HS-5 (cell line): ENCODE data around the gene PASD1.
"Not testable (repeated sequence)": the region's sequence is repeated elsewhere in the genome, so short reads cannot be mapped to it uniquely, and the experiment has no call there.

Source experiments
- DNase-seq: peaks from one replicate; pipeline ENCODE4 v3.0.0-alpha.2; 2012; ENCODE audit warnings: low read depth

The PASD1 gene

GRCh38 chrX:151563449-151563848, at the start of gene PASD1:
Gene PASD1, plus strand, starts transcription at chrX:151563675. Its CDS starts 37,879 bp downstream, at chrX:151601554.
- DNase-seq: no peak

DNA sequence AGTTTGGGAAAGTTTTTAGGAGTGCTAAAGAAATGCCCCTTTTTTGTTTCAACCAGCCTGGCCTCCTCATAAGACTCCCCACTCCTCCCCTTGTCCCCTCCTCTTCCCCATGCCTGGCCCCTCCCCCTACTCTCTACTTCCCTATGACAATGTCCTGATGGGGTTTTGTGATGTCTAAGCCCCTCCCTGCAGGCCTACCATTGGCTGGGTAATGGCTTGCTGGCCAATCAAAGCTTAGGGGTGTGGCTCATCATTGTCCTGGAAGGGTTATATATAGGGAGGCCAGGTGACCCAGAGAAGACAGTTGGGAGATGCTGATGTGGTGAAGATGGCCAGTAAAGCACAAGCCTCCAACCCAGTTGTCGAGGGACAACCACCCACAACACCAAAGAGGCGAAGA, 48.2 kb upstream of the PASD1 start:
- DNase-seq: no peak

- DNase-seq: no peak
These were observed 46.8 kb upstream of the PASD1 start for GRCh38 chrX:151516538-151517187.

- DNase-seq: no peak
These were observed 46.1 kb upstream of the PASD1 start for GRCh38 chrX:151517421-151517820.

DNA sequence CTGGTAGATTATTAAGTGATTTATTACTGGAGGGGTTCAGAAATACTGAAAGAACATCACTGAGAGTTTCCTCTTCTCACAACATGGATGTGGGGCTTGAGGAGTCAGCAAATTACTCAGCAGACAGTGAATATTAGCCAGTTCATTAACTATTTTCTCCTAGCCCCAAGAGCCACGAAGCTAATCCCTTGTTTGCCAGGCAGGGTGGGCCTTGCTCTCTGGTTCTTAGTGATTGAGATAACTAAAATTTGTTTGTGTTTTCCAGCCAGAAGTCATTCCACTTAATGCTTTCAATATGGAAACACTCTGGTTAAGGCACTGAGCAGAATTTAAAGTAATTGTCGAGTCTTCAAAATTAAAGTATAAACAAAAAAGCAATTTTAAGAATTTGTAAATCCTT, 40.1 kb upstream of the PASD1 start:
- DNase-seq: no peak

DNA sequence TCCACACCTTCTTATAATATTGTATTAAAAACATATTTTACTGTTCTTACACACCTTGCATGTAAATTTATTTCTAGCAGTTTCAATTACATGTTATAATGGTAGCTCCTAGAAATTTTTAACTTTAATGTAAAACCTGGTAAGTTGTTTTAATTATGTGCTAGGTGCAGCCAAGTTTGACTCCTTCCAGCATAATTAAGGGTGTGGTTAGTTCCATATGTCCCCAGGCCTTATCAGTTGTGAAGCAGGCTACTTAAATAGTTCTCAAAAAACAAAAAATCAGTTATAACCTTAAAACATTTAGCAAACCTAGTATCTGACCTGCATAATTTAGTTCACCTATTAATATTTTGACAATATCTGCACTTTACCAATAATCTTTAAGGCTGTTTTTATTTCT, 26.9 kb upstream of the PASD1 start:
- no peak for DNase-seq

DNA sequence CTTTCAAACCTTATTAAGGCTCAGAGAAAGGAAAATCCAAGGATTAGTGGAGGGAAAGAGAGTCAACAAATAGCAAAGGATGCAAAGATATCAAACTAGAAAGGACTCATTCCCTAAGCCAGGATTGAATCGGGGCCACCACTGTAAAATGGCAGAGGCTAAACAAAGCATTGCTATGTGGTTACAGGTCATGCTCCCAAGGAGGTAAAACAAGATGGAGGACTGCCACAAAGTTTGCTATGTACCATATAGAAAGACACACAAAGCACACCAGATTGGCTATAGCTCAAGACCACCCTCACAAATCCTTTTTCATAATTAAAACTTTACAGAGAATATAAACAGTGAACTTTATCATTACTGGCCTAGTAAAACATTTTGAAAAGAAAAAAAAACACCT, 25.9 kb upstream of the PASD1 start:
- DNase-seq: no peak

DNA sequence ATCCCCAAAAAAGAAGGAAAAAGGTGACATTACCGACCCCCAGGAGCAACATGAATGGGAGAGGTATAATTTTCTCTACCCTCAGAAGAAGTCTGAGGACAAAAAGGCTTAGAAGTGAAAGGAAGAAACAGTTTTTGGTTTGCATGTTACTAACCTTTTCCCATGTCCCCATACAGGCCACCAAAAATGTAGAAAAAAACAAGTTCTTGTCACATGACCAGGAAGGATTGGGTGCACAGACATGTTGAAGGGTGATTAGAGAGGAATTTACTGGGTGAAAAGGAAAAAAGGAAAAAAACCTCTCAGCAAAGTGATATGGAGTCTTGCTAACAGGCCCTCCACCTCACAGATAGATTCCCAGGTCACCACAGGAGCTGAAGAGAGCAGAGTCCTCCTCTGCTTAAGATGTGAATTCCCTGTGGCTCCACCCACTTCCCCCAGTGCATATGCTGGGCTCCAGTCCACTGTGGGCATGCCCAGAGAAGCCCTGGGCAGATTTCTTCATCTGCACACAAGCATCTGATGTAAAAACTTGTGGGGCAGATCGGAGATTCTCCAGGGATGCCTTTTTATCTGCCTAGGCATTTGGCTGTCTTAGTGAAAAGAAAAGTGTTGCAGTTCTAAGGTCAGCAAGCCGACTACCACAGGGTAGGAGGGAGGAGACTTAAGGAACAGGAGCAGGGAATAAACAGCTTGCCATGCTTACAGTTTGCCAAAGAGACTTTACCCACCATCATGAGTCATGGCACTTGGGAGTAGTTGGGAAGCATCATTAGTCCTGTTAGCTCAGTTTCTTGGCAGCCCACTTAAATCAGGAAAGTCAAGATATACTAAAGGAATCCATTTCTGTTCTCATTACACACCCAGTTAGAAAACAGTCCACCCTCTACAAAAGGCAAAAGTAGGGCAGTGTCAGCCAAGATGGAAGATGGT, 25.0 kb upstream of the PASD1 start:
- no peak for DNase-seq

- no peak for DNase-seq
These were observed 19.8 kb upstream of the PASD1 start for GRCh38 chrX:151543706-151544105.

GRCh38 chrX:151546226-151546625, 17.2 kb upstream of the PASD1 start:
- DNase-seq: not testable (repeated sequence)

DNA sequence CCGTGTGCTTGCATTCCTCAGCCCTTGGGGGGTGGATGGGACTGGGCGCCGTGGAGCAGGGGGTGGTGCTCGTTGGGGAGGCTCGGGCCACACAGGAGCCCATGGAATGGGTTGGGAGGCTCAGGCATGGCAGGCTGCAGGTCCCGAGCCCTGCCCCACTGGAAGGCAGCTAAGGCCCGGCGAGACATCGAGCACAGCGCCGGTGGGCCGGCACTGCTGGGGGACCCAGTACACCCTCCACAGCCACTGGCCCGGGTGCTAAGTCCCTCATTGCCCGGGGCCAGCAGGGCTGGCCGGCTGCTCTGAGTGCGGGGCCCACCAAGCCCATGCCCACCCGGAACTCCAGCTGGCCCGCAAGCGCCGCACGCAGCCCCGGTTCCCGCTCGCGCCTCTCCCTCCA, 12.3 kb upstream of the PASD1 start:
- DNase-seq: not testable (repeated sequence)

DNA sequence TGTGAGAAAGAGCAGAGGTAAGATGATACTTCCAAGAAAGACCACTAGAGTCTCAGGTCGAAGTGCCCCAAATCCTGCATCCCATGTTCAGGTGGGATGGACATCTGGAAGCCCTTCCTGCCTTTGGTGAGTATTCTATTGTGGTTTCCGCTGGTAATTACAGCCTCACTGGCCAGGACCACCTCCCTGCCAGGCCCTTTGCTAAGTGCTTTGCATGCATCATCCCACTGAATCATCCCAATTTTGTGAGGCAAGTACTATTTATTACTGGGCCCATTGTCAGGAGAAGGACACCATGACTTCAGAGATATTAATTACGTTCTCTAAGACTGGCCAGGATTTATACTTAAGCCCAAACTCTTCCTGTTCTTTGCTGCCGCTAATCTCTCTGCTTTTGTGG, 10.7 kb upstream of the PASD1 start:
- DNase-seq: no peak

GRCh38 chrX:151555301-151555700, 8.2 kb upstream of the PASD1 start:
- DNase-seq: not testable (repeated sequence)

- DNase-seq: not testable (repeated sequence)
These were observed 990 bp upstream of the PASD1 start for GRCh38 chrX:151562485-151562884.

GRCh38 chrX:151563003-151563402, 472 bp upstream of the PASD1 start:
- DNase-seq: not testable (repeated sequence)

DNA sequence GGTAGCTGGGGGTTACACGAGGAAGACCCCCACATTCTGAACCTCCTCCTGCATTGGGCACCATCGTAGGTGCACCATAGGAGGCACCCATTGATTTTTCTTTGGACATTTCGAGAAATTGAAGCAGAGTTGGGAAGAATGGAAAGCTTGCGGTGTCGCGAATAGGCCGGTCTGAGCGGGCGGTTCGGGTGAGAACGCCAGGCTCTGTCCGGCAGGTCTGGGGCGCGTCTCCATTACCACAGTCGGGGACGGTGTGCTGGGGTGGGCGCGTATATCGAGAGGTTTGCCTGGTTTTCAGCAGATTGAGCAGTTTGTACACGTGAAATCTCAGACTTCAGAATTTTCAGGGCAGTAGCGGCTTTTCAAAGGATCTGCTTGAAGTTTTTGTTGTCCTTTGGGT, 560 bp downstream of the PASD1 start:
- DNase-seq: no peak

DNA sequence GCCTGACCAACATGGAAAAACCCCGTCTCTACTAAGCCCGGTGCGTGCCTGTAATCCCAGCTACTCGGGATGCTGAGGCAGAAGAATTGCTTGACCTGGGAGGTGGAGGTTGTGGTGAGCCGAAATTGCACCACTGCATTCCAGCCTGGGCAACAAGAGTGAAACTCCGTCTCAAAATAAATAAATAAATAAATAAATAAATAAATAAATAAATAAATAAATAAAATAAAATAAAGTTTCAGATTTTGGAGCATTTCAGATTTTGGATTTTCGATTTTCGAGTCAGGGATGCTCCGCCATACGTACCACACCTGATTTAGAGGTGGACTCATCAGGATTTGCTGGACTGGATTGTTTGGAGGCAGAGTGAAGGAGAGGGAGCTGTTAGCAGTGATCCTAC, 3.4 kb downstream of the PASD1 start:
- DNase-seq: not testable (repeated sequence)

GRCh38 chrX:151570561-151570960, 7.1 kb downstream of the PASD1 start:
- no peak for DNase-seq

GRCh38 chrX:151593384-151593783, 29.9 kb downstream of the PASD1 start:
- not testable (repeated sequence) for DNase-seq

- DNase-seq: no peak
These were observed 32.8 kb downstream of the PASD1 start for GRCh38 chrX:151596282-151596681.

GRCh38 chrX:151604931-151605330, 41.5 kb downstream of the PASD1 start:
- no peak for DNase-seq

DNA sequence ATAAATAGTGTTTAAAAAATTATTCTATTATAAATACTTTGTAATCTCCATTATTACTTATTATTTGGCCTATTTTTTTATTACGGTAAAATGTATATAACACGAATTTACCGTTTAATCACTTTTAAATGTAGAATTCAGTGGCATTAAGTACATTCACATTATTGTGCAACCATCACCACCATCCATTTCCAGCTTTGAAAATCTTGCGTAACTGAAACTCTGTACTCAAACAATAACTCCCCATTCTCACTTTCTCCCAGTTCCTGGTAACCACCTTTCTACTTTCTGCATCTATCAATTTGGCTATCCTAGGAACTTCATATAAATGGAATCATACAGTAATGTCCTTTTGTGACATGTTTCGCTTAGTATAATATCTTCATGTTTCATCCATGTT, 45.7 kb downstream of the PASD1 start:
- no peak for DNase-seq

GRCh38 chrX:151621422-151621821, 57.9 kb downstream of the PASD1 start:
- no peak for DNase-seq
